A673 (cell line): ENCODE measurements around the gene RGCC. TPM values are rescaled to one million over a fixed set of nuclear protein-coding genes. Genes with fewer than 3 reads are reported as not detected.

Experiments
- BruUV-seq: library from RNA; stranded (reverse); fragments of 400-500 nt; replicated peaks from 2 replicates; lab custom pipeline; 2021; lab: Mats Ljungman, UMichigan
- CTCF ChIA-PET: fragments of 300-600 bp; sonication (Branson Sonifier 250); formaldehyde crosslinking; loops from one replicate; lab custom pipeline; 2022; ENCODE audit warnings: antibody characterized with exemption; lab: Charles Lee
- POLR2A ChIA-PET: fragments of 300-600 bp; sonication (Branson Sonifier 250); formaldehyde crosslinking; loops from one replicate; lab custom pipeline; 2022; ENCODE audit warnings: antibody characterized with exemption; ENCODE audit not compliant: low non-redundant PET; lab: Charles Lee
- DNase-seq: peaks from one replicate; pipeline ENCODE4 v3.0.0-alpha.2; 2015; ENCODE audit warnings: low spot score
- H3K27ac ChIP-seq: fragments of 200-600 bp; sonication (generic); 2 replicates; pipeline ENCODE4 v1.5.1; 2016; ENCODE audit warnings: mixed run types, low read depth, mild to moderate bottlenecking, mixed read lengths, antibody characterized with exemption, low read length; ENCODE audit not compliant: poor library complexity, severe bottlenecking
- H3K27me3 ChIP-seq: fragments of 200-600 bp; sonication (generic); replicated peaks from 2 replicates; pipeline ENCODE4 v1.6.1; 2017; ENCODE audit warnings: mixed run types, low read depth, mild to moderate bottlenecking, mixed read lengths, antibody characterized with exemption, low read length; ENCODE audit not compliant: insufficient read depth, poor library complexity
- H3K36me3 ChIP-seq: fragments of 200-600 bp; sonication (generic); 2 replicates; pipeline ENCODE4 v1.6.1; 2016; ENCODE audit warnings: mixed run types, mild to moderate bottlenecking, mixed read lengths, antibody characterized with exemption, low read length; ENCODE audit not compliant: insufficient read depth, poor library complexity, severe bottlenecking
- H3K4me1 ChIP-seq: fragments of 200-600 bp; sonication (generic); 2 replicates; pipeline ENCODE4 v1.6.1; 2017; ENCODE audit warnings: mixed run types, mild to moderate bottlenecking, mixed read lengths, antibody characterized with exemption, low read length; ENCODE audit not compliant: insufficient read depth, poor library complexity, severe bottlenecking
- H3K4me3 ChIP-seq: fragments of 200-600 bp; sonication (generic); 2 replicates; pipeline ENCODE4 v1.5.1; 2016; ENCODE audit warnings: low read depth, mixed run types, mild to moderate bottlenecking, mixed read lengths, low read length; ENCODE audit not compliant: poor library complexity, severe bottlenecking
- H3K9me3 ChIP-seq: fragments of 200-600 bp; sonication (generic); 2 replicates; pipeline ENCODE4 v1.6.1; 2016; ENCODE audit warnings: mixed run types, low read depth, mild to moderate bottlenecking, mixed read lengths, antibody characterized with exemption, low read length; ENCODE audit not compliant: poor library complexity, severe bottlenecking
- EZH2 ChIP-seq: fragments of 200-600 bp; sonication (generic); IDR thresholded peaks from 2 replicates; pipeline ENCODE4 v1.6.1; 2017; ENCODE audit warnings: borderline replicate concordance, low read depth, mild to moderate bottlenecking, mixed read lengths, antibody characterized with exemption, low read length; ENCODE audit not compliant: poor library complexity, severe bottlenecking
- intact Hi-C: fragments of 100-400 bp; cut with micrococcal nuclease; formaldehyde crosslinking; loops from one replicate; pipeline ENCODE4 v1.10.0; 2022; ENCODE audit not compliant: unreplicated experiment
- total RNA-seq: library from RNA; stranded (reverse); gene quantifications from 2 replicates; pipeline ENCODE4 v1.2.3, GENCODE V29; 2021
- TF ChIP-seq, protein P1 (sequence below): fragments of 300-800, 200-600 bp; sonication (generic); conservative IDR thresholded peaks from 2 replicates; pipeline ENCODE4 v1.5.1; 2017; ENCODE audit warnings: low read depth, mild to moderate bottlenecking, antibody characterized with exemption, low read length, moderate library complexity, mixed read lengths

The RGCC gene
- total RNA-seq, 1 experiment from 2014 or later, result not detected

DNA sequence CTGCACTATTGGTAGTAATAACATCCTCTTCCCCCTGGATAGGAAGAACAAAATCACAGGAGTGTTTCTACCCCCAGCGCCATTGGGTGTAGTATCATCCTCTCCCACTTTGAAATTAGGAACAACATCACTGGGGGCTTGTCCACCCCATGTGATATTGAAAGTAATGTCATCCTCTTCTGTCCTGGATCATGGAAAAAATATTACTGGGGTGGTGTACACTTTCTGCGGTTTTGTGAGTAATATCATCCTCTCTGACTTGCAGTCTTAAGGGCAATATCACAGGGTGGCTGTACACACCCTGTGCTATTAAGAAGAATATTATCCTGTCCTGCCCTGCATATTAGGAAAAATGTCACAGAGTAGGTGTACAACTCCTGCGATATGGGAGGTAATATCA lies 4.9 kb upstream of the RGCC start:
- no peak for TF ChIP-seq EZH2
- TF ChIP-seq, protein P1, sequence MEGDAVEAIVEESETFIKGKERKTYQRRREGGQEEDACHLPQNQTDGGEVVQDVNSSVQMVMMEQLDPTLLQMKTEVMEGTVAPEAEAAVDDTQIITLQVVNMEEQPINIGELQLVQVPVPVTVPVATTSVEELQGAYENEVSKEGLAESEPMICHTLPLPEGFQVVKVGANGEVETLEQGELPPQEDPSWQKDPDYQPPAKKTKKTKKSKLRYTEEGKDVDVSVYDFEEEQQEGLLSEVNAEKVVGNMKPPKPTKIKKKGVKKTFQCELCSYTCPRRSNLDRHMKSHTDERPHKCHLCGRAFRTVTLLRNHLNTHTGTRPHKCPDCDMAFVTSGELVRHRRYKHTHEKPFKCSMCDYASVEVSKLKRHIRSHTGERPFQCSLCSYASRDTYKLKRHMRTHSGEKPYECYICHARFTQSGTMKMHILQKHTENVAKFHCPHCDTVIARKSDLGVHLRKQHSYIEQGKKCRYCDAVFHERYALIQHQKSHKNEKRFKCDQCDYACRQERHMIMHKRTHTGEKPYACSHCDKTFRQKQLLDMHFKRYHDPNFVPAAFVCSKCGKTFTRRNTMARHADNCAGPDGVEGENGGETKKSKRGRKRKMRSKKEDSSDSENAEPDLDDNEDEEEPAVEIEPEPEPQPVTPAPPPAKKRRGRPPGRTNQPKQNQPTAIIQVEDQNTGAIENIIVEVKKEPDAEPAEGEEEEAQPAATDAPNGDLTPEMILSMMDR, result no peak
- POLR2A ChIA-PET, result no interaction called here
- intact Hi-C loops, result no loop called here
- no peak overlapping the region for H3K27ac ChIP-seq
- no peaks in the 10 kb centered on the region for H3K36me3 ChIP-seq
- no peaks in the 10 kb centered on the region for H3K4me1 ChIP-seq
- H3K9me3 ChIP-seq, result no peaks in the 10 kb centered on the region
- no peak for DNase-seq
- peaks cover 29% of the 10 kb centered on the region for H3K27me3 ChIP-seq
- CTCF ChIA-PET, result no interaction called here
- H3K4me3 ChIP-seq, result no peak overlapping the region
- BruUV-seq, result no TSS peak

DNA sequence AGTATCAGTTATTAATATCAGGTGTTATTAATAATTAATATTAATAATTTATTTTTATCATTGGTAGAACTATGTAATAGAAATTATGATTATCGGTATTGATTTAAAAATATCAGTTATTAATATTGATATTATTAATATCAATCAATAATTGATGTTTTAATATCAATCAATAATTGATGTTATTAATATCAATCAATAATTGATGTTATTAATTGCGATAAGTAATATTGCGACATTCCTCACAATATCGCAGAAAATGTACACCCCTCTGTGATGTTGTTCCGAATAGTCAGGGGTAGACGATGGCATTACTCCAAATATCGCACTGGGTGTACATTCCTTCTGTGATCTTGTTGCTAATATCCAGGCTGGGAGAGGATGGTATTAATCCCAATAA lies 3.7 kb upstream of the RGCC start:
- no TSS peak for BruUV-seq
- TF ChIP-seq, protein P1, result no peak
- TF ChIP-seq EZH2, result no peak
- H3K27ac ChIP-seq, result no peak overlapping the region
- no peaks in the 10 kb centered on the region for H3K9me3 ChIP-seq
- CTCF ChIA-PET, result no interaction called here
- H3K4me3 ChIP-seq, result no peak overlapping the region
- intact Hi-C loops, result no loop called here
- peaks cover 4% of the 10 kb centered on the region for H3K4me1 ChIP-seq
- POLR2A ChIA-PET, result no interaction called here
- DNase-seq, result no peak
- H3K27me3 ChIP-seq, result peaks cover 41% of the 10 kb centered on the region
- no peaks in the 10 kb centered on the region for H3K36me3 ChIP-seq

DNA sequence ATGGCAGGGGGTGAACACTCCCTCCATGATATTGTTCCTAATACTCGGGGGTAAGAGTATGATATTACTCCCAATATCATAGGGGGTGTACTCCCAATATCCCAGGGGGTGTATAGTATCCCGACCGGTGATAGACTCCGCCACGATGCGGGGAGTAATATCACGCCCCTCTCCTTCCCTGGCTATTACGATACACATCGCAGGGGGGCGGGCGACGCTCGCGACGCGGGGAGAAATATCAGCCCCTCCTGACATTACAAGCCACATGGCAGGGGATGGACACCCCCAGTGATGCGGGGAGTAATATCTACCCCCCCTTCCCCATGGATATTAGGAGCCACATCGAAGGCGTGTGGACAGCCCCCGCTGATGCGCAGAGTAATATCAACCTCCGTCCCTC lies 3.2 kb upstream of the RGCC start:
- DNase-seq, result no peak
- Histone ChIP-seq H3K9me3 (no peaks in the 10 kb centered on the region), H3K4me1 (peaks cover 4% of the 10 kb centered on the region), H3K4me3 (no peak overlapping the region), H3K36me3 (no peaks in the 10 kb centered on the region), H3K27ac (no peak overlapping the region), H3K27me3 (peaks cover 46% of the 10 kb centered on the region)
- intact Hi-C loops, result no loop called here
- TF ChIP-seq, protein P1, result no peak
- no peak for TF ChIP-seq EZH2
- no TSS peak for BruUV-seq
- ChIA-PET CTCF (no interaction called here), POLR2A (no interaction called here)
